GM12878 (cell line): Measurements from ENCODE around the gene CSK.

ENCODE experiments used
- CTCF ChIP-seq, 3 experiments: IDR thresholded peaks in 2 of 3; conservative IDR thresholded peaks in 1 of 3; 2 replicates each; pipeline ENCODE4 v1.5.1; 2011; ENCODE audit warnings: low read depth in 3 of 3, low read length in 3 of 3, mild to moderate bottlenecking in 3 of 3, control low read depth in 2 of 3, moderate library complexity in 2 of 3, inconsistent platforms in 1 of 3, mixed read lengths in 1 of 3; ENCODE audit not compliant: control insufficient read depth in 2 of 3, insufficient read depth in 1 of 3; ENCODE audit errors: extremely low read depth in 1 of 3
- HCFC1 ChIP-seq: fragments of 150-350 bp; IDR thresholded peaks from 2 replicates; pipeline ENCODE4 v1.6.1; 2014; ENCODE audit warnings: low read length
- IRF3 ChIP-seq: fragments of 450-650 bp; IDR thresholded peaks from 2 replicates; pipeline ENCODE4 v1.6.1; 2014; ENCODE audit warnings: mild to moderate bottlenecking
- MAX ChIP-seq: IDR thresholded peaks from 2 replicates; pipeline ENCODE4 v1.6.1; 2012; ENCODE audit warnings: low read depth, low read length, improper control_type of control experiment
- POLR2AphosphoS5 ChIP-seq: IDR thresholded peaks from 2 replicates; pipeline ENCODE4 v1.6.1; 2011; ENCODE audit warnings: mild to moderate bottlenecking, low read length, inconsistent platforms
- RCOR1 ChIP-seq: conservative IDR thresholded peaks from 2 replicates; pipeline ENCODE4 v1.6.1; 2012; ENCODE audit warnings: low read depth, low read length, improper control_type of control experiment
- SIN3A ChIP-seq: IDR thresholded peaks from 2 replicates; pipeline ENCODE4 v1.6.1; 2012; ENCODE audit warnings: low read depth, low read length, improper control_type of control experiment
- USF1 ChIP-seq: IDR thresholded peaks from 2 replicates; pipeline ENCODE4 v1.6.1; 2011; ENCODE audit warnings: borderline replicate concordance, low read depth, mild to moderate bottlenecking, moderate library complexity, mixed read lengths, low read length; ENCODE audit not compliant: insufficient read depth; ENCODE audit errors: extremely low read length

GRCh38 chr15:74785194-74786032 is 3.5 kb downstream of the CSK start:
- TF ChIP-seq RCOR1 (no peak), CTCF (IDR thresholded peaks at IDR 0.05 in 2 of 3, conservative IDR thresholded peaks at IDR 0.05 in 1 of 3; ENCODE audit: control insufficient read depth in 2 of 3, extremely low read depth in 1 of 3, insufficient read depth in 1 of 3, low read depth in 3 of 3, low read length in 3 of 3) (0 out of 6 replicates have a peak, but pooled peaks of 2 of the 3 experiments have one; percentile 3), MAX (no peak), HCFC1 (no peak), IRF3 (no peak), SIN3A (no peak), USF1 (no peak), POLR2AphosphoS5 (peak; percentile 32; the same call in 1 of the 2 replicates)
